Body of pancreas (tissue), 4 donors: ENCODE measurements around the gene RBBP4.

Source experiments
- CTCF ChIP-seq, 7 experiments: fragments of 450-650 bp in 4 of 7; fragments of 200-600 bp in 3 of 7; sonication (generic) in 3 of 7; IDR thresholded peaks; one replicate each; pipeline ENCODE4 v1.5.1; 2016 to 2019; ENCODE audit warnings: antibody characterized with exemption in 7 of 7
- POLR2A ChIP-seq, 3 donors: fragments of 450-650 bp; IDR thresholded peaks; one replicate each; pipeline ENCODE4 v1.6.1; 2016; ENCODE audit warnings: antibody characterized with exemption in 3 of 3, mild to moderate bottlenecking in 2 of 3

- TF ChIP-seq CTCF (IDR thresholded peaks at IDR 0.05) = no peak
- TF ChIP-seq POLR2A (IDR thresholded peaks at IDR 0.05) = no peak
These were observed 39.2 kb upstream of the RBBP4 start for GRCh38 chr1:32611859-32612188.
